A673 (cell line): ENCODE data around the gene GNAS-AS1. TPM values are rescaled to one million over a fixed set of nuclear protein-coding genes. Genes with fewer than 3 reads are reported as not detected.

Source experiments
- BruUV-seq: library from RNA; stranded (reverse); fragments of 400-500 nt; replicated peaks from 2 replicates; lab custom pipeline; 2021; lab: Mats Ljungman, UMichigan
- CTCF ChIA-PET: fragments of 300-600 bp; sonication (Branson Sonifier 250); formaldehyde crosslinking; loops from one replicate; lab custom pipeline; 2022; ENCODE audit warnings: antibody characterized with exemption; lab: Charles Lee
- POLR2A ChIA-PET: fragments of 300-600 bp; sonication (Branson Sonifier 250); formaldehyde crosslinking; loops from one replicate; lab custom pipeline; 2022; ENCODE audit warnings: antibody characterized with exemption; ENCODE audit not compliant: low non-redundant PET; lab: Charles Lee
- DNase-seq: peaks from one replicate; pipeline ENCODE4 v3.0.0-alpha.2; 2015; ENCODE audit warnings: low spot score
- H3K27ac ChIP-seq: fragments of 200-600 bp; sonication (generic); 2 replicates; pipeline ENCODE4 v1.5.1; 2016; ENCODE audit warnings: mixed run types, low read depth, mild to moderate bottlenecking, mixed read lengths, antibody characterized with exemption, low read length; ENCODE audit not compliant: poor library complexity, severe bottlenecking
- H3K27me3 ChIP-seq: fragments of 200-600 bp; sonication (generic); replicated peaks from 2 replicates; pipeline ENCODE4 v1.6.1; 2017; ENCODE audit warnings: mixed run types, low read depth, mild to moderate bottlenecking, mixed read lengths, antibody characterized with exemption, low read length; ENCODE audit not compliant: insufficient read depth, poor library complexity
- H3K36me3 ChIP-seq: fragments of 200-600 bp; sonication (generic); 2 replicates; pipeline ENCODE4 v1.6.1; 2016; ENCODE audit warnings: mixed run types, mild to moderate bottlenecking, mixed read lengths, antibody characterized with exemption, low read length; ENCODE audit not compliant: insufficient read depth, poor library complexity, severe bottlenecking
- H3K4me1 ChIP-seq: fragments of 200-600 bp; sonication (generic); 2 replicates; pipeline ENCODE4 v1.6.1; 2017; ENCODE audit warnings: mixed run types, mild to moderate bottlenecking, mixed read lengths, antibody characterized with exemption, low read length; ENCODE audit not compliant: insufficient read depth, poor library complexity, severe bottlenecking
- H3K4me3 ChIP-seq: fragments of 200-600 bp; sonication (generic); 2 replicates; pipeline ENCODE4 v1.5.1; 2016; ENCODE audit warnings: low read depth, mixed run types, mild to moderate bottlenecking, mixed read lengths, low read length; ENCODE audit not compliant: poor library complexity, severe bottlenecking
- H3K9me3 ChIP-seq: fragments of 200-600 bp; sonication (generic); 2 replicates; pipeline ENCODE4 v1.6.1; 2016; ENCODE audit warnings: mixed run types, low read depth, mild to moderate bottlenecking, mixed read lengths, antibody characterized with exemption, low read length; ENCODE audit not compliant: poor library complexity, severe bottlenecking
- CTCF ChIP-seq: fragments of 300-800, 200-600 bp; sonication (generic); conservative IDR thresholded peaks from 2 replicates; pipeline ENCODE4 v1.5.1; 2017; ENCODE audit warnings: low read depth, mild to moderate bottlenecking, antibody characterized with exemption, low read length, moderate library complexity, mixed read lengths
- EZH2 ChIP-seq: fragments of 200-600 bp; sonication (generic); IDR thresholded peaks from 2 replicates; pipeline ENCODE4 v1.6.1; 2017; ENCODE audit warnings: borderline replicate concordance, low read depth, mild to moderate bottlenecking, mixed read lengths, antibody characterized with exemption, low read length; ENCODE audit not compliant: poor library complexity, severe bottlenecking
- intact Hi-C: fragments of 100-400 bp; cut with micrococcal nuclease; formaldehyde crosslinking; loops from one replicate; pipeline ENCODE4 v1.10.0; 2022; ENCODE audit not compliant: unreplicated experiment
- total RNA-seq: library from RNA; stranded (reverse); gene quantifications from 2 replicates; pipeline ENCODE4 v1.2.3, GENCODE V29; 2021

GNAS-AS1 gene
- total RNA-seq, 1 experiment from 2014 or later, result 6.7 TPM

GRCh38 chr20:58898629-58899408, 48.1 kb upstream of the GNAS-AS1 start:
- TF ChIP-seq CTCF (no peak), EZH2 (no peak)
- Histone ChIP-seq H3K27ac (no peak overlapping the region), H3K4me3 (no peak overlapping the region), H3K9me3 (no peaks in the 10 kb centered on the region), H3K4me1 (peaks cover 60% of the 10 kb centered on the region), H3K36me3 (peaks cover 45% of the 10 kb centered on the region), H3K27me3 (no peaks in the 10 kb centered on the region)
- ChIA-PET CTCF (no interaction called here), POLR2A (no interaction called here)
- DNase-seq, result no peak
- BruUV-seq, result no TSS peak
- intact Hi-C loops, result no loop called here

- no peaks in the 10 kb centered on the region for H3K9me3 ChIP-seq
- H3K27ac ChIP-seq, result no peak overlapping the region
- ChIA-PET CTCF (no interaction called here), POLR2A (interaction anchor here (0.6 kb wide), 1 partner anchor 268 kb away, joined by 4 read pairs; no protein-coding TSS in a partner anchor)
- no peak overlapping the region for H3K4me3 ChIP-seq
- no peaks in the 10 kb centered on the region for H3K27me3 ChIP-seq
- H3K4me1 ChIP-seq, result peaks cover 67% of the 10 kb centered on the region
- no TSS peak for BruUV-seq
- H3K36me3 ChIP-seq, result peaks cover 35% of the 10 kb centered on the region
- no peak for DNase-seq
- intact Hi-C loops, result no loop called here
- TF ChIP-seq CTCF (no peak), EZH2 (no peak)
Measured at GRCh38 chr20:58897488-58897887, 46.8 kb upstream of the GNAS-AS1 start.

GRCh38 chr20:58896820-58897219, 46.1 kb upstream of the GNAS-AS1 start:
- ChIA-PET CTCF (no interaction called here), POLR2A (no interaction called here)
- DNase-seq, result no peak
- Histone ChIP-seq H3K9me3 (no peaks in the 10 kb centered on the region), H3K36me3 (peaks cover 29% of the 10 kb centered on the region), H3K27me3 (no peaks in the 10 kb centered on the region), H3K27ac (no peak overlapping the region), H3K4me3 (no peak overlapping the region), H3K4me1 (peaks cover 67% of the 10 kb centered on the region)
- TF ChIP-seq CTCF (no peak), EZH2 (no peak)
- no TSS peak for BruUV-seq
- intact Hi-C loops, result no loop called here
